GM23338 (cell line): ENCODE data around the gene GSG1L. TPM values are rescaled to one million over a fixed set of nuclear protein-coding genes. Genes with fewer than 3 reads are reported as not detected.

Source experiments
- ATAC-seq: fragments of 200-7000 bp; cut with Tn5 transposase; 3 replicates; pipeline ENCODE4 v1.9.1; 2020
- DNase-seq: peaks from one replicate; pipeline ENCODE4 v3.0.0-alpha.2; 2015; ENCODE audit warnings: low spot score
- H2AFZ ChIP-seq: fragments of 200-600 bp; sonication (generic); 2 replicates; pipeline ENCODE4 v1.8.0; 2016; ENCODE audit warnings: antibody characterized with exemption, mild to moderate bottlenecking, moderate library complexity
- H3F3A ChIP-seq: fragments of 200-600 bp; sonication (generic); replicated peaks from 2 replicates; pipeline ENCODE4 v1.8.0; 2017; ENCODE audit warnings: antibody characterized with exemption, mixed run types, low read depth
- H3K27ac ChIP-seq: fragments of 200-600 bp; sonication (generic); 2 replicates; pipeline ENCODE4 v1.6.1; 2016; ENCODE audit warnings: low read depth
- H3K27me3 ChIP-seq: fragments of 200-600 bp; sonication (generic); 2 replicates; pipeline ENCODE4 v1.8.0; 2016; ENCODE audit warnings: mild to moderate bottlenecking, mixed run types, moderate library complexity; ENCODE audit not compliant: insufficient read depth
- H3K36me3 ChIP-seq: fragments of 200-600 bp; sonication (generic); 2 replicates; pipeline ENCODE4 v1.8.0; 2016; ENCODE audit warnings: mild to moderate bottlenecking; ENCODE audit not compliant: insufficient read depth
- H3K4me1 ChIP-seq: fragments of 200-600 bp; sonication (generic); 2 replicates; pipeline ENCODE4 v1.8.0; 2016; ENCODE audit warnings: mild to moderate bottlenecking, moderate library complexity; ENCODE audit not compliant: insufficient read depth
- H3K4me2 ChIP-seq: fragments of 200-600 bp; sonication (generic); 2 replicates; pipeline ENCODE4 v1.7.1; 2017; ENCODE audit warnings: mixed run types
- H3K4me3 ChIP-seq: fragments of 200-600 bp; sonication (generic); 2 replicates; pipeline ENCODE4 v1.6.1; 2016; ENCODE audit warnings: mixed run types
- H3K79me2 ChIP-seq: fragments of 200-600 bp; sonication (generic); replicated peaks from 2 replicates; pipeline ENCODE4 v1.8.0; 2017; ENCODE audit warnings: mild to moderate bottlenecking; ENCODE audit not compliant: insufficient read depth
- H3K9me2 ChIP-seq: fragments of 200-600 bp; sonication (generic); 2 replicates; pipeline ENCODE4 v1.8.0; 2017; ENCODE audit not compliant: insufficient read depth
- H4K20me1 ChIP-seq: fragments of 200-600 bp; sonication (generic); replicated peaks from 2 replicates; pipeline ENCODE4 v1.8.0; 2017; ENCODE audit warnings: mild to moderate bottlenecking; ENCODE audit not compliant: insufficient read depth
- H3K27ac Mint-ChIP-seq: 2 replicates; pipeline ENCODE4 v1.8.0; 2020; ENCODE audit warnings: inconsistent platforms, mild to moderate bottlenecking, moderate library complexity, mixed read lengths
- H3K27me3 Mint-ChIP-seq: 3 replicates; pipeline ENCODE4 v1.8.0; 2022; ENCODE audit warnings: low read depth, mild to moderate bottlenecking, moderate library complexity, mixed read lengths, inconsistent platforms; ENCODE audit not compliant: insufficient read depth, poor library complexity
- H3K36me3 Mint-ChIP-seq: 3 replicates; pipeline ENCODE4 v1.8.0; 2021; ENCODE audit warnings: low read depth, mild to moderate bottlenecking, inconsistent platforms, moderate library complexity, mixed read lengths
- H3K4me1 Mint-ChIP-seq: 3 replicates; pipeline ENCODE4 v1.8.0; 2020; ENCODE audit warnings: mild to moderate bottlenecking, inconsistent platforms, mixed read lengths
- H3K4me3 Mint-ChIP-seq: 3 replicates; pipeline ENCODE4 v1.8.0; 2021; ENCODE audit warnings: moderate library complexity, mild to moderate bottlenecking, inconsistent platforms, mixed read lengths
- H3K9me3 Mint-ChIP-seq: 3 replicates; pipeline ENCODE4 v1.8.0; 2020; ENCODE audit warnings: moderate library complexity, mild to moderate bottlenecking, inconsistent platforms, mixed read lengths
- CREB1 ChIP-seq: fragments of 250-450 bp; sonication (Bioruptor Pico); IDR thresholded peaks from 2 replicates; pipeline ENCODE4 v1.5.0; 2020; ENCODE audit warnings: low read depth, mild to moderate bottlenecking, moderate library complexity
- EZH2phosphoT487 ChIP-seq: fragments of 200-600 bp; sonication (generic); IDR thresholded peaks from one replicate; pipeline ENCODE4 v1.8.1; 2018; ENCODE audit warnings: antibody characterized with exemption; ENCODE audit not compliant: unreplicated experiment
- JUNB ChIP-seq: IDR thresholded peaks from one replicate; pipeline ENCODE4 v1.6.1; 2016; ENCODE audit warnings: antibody characterized with exemption; ENCODE audit not compliant: unreplicated experiment
- NANOG ChIP-seq: IDR thresholded peaks from 2 replicates; pipeline ENCODE4 v1.6.1; 2016; ENCODE audit warnings: antibody characterized with exemption, borderline replicate concordance
- POLR2AphosphoS5 ChIP-seq: IDR thresholded peaks from 2 replicates; pipeline ENCODE4 v1.6.1; 2016; ENCODE audit warnings: antibody characterized with exemption, low read depth
- ZNF114 ChIP-seq: fragments of 250-450 bp; sonication (Bioruptor Pico); IDR thresholded peaks from 2 replicates; pipeline ENCODE4 v1.5.0; 2020; ENCODE audit warnings: mild to moderate bottlenecking, moderate library complexity
- ZNF331 ChIP-seq: fragments of 250-450 bp; sonication (Bioruptor Pico); IDR thresholded peaks from 2 replicates; pipeline ENCODE4 v1.5.0; 2020; ENCODE audit warnings: low read depth, mild to moderate bottlenecking, moderate library complexity
- polyA plus RNA-seq: library from polyadenylated mRNA; unstranded; fragments of >200 nt; fragmentation: Nextera tagmentation; extraction: Ambion mirVana; gene quantifications from 2 replicates; pipeline ENCODE4 v1.2.1, GENCODE V29; 2016
- total RNA-seq: library from RNA; depleted of rRNA; stranded (reverse); fragments of >200 nt; shearing (Covaris generic); gene quantifications from 2 replicates; pipeline ENCODE4 v1.2.3, GENCODE V29; 2014
- TF ChIP-seq, protein P1 (sequence below): fragments of 250-450 bp; sonication (Bioruptor Pico); IDR thresholded peaks from 2 replicates; pipeline ENCODE4 v1.5.0; 2020; ENCODE audit warnings: mild to moderate bottlenecking, moderate library complexity
- TF ChIP-seq, protein P2 (sequence below): IDR thresholded peaks from one replicate; pipeline ENCODE4 v1.6.1; 2018; ENCODE audit warnings: antibody characterized with exemption; ENCODE audit not compliant: unreplicated experiment
- TF ChIP-seq, protein P3 (sequence below): IDR thresholded peaks from 2 replicates; pipeline ENCODE4 v1.6.1; 2016; ENCODE audit warnings: antibody characterized with exemption
- TF ChIP-seq, protein P4 (sequence below), 2 experiments: fragments of 200-600 bp in 1 of 2; sonication (generic) in 1 of 2; conservative IDR thresholded peaks; 2 replicates each; pipeline versions ENCODE4 v1.5.1 to v1.6.1; 2016 to 2017; ENCODE audit warnings: antibody characterized with exemption in 2 of 2, low read depth in 2 of 2, mild to moderate bottlenecking in 2 of 2, moderate library complexity in 1 of 2

The GSG1L gene
- total and polyA plus RNA-seq, 2 experiments from 2014 or later: 0.36 to 0.63 TPM

DNA sequence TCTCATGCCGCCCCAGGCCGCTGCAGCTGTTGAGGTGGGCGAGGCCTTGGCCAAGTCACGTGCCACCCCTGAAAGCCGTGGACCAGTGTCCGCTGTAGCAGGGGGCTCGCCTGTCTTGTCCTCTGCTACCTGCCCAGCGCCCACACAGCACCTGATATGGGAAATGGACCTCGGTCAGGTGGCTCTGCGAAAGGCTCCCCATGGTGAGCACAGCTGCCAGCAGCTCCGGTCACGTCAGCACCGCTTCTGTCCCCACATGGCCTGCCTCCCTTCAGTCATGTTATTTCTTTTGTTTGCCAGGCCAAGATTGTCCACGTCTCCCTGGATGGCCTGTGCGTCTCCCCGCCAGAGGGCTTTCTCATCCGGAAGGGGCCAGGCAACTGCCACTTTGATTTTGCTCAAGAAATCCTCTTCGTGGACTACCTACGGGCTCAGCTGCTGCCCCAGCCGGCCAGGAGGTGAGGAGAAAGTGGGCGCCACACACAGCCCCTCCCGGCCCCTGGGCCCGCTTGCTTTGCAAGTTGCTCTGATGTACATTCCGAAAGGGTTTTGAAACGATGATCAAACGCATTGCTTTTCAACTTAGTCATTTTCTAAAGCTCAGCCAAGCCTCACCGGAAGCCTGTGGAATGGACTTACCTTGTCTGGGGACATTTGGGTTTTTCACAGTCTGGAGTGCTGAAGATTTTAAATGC lies 293.8 kb downstream of the GSG1L start:
- Histone ChIP-seq H3K27me3 (no peaks in the 10 kb centered on the region), H3K36me3 (no peaks in the 10 kb centered on the region), H3K79me2 (no peaks in the 10 kb centered on the region), H4K20me1 (no peaks in the 10 kb centered on the region), H3F3A (no peaks in the 10 kb centered on the region), H3K9me2 (no peaks in the 10 kb centered on the region), H3K4me2 (no peak overlapping the region), H3K4me3 (no peak overlapping the region), H3K4me1 (no peaks in the 10 kb centered on the region), H2AFZ (no peak overlapping the region), H3K27ac (no peak overlapping the region)
- Mint-ChIP-seq H3K4me1 (no peaks in the 10 kb centered on the region), H3K9me3 (peaks cover 4% of the 10 kb centered on the region; the same call in 2 of the 3 replicates), H3K4me3 (no peak overlapping the region), H3K36me3 (peaks cover 10% of the 10 kb centered on the region; the same call in 2 of the 3 replicates), H3K27ac (no peak overlapping the region), H3K27me3 (peaks cover 1% of the 10 kb centered on the region)
- ATAC-seq (no peak), DNase-seq (no peak)
- TF ChIP-seq, protein P1, sequence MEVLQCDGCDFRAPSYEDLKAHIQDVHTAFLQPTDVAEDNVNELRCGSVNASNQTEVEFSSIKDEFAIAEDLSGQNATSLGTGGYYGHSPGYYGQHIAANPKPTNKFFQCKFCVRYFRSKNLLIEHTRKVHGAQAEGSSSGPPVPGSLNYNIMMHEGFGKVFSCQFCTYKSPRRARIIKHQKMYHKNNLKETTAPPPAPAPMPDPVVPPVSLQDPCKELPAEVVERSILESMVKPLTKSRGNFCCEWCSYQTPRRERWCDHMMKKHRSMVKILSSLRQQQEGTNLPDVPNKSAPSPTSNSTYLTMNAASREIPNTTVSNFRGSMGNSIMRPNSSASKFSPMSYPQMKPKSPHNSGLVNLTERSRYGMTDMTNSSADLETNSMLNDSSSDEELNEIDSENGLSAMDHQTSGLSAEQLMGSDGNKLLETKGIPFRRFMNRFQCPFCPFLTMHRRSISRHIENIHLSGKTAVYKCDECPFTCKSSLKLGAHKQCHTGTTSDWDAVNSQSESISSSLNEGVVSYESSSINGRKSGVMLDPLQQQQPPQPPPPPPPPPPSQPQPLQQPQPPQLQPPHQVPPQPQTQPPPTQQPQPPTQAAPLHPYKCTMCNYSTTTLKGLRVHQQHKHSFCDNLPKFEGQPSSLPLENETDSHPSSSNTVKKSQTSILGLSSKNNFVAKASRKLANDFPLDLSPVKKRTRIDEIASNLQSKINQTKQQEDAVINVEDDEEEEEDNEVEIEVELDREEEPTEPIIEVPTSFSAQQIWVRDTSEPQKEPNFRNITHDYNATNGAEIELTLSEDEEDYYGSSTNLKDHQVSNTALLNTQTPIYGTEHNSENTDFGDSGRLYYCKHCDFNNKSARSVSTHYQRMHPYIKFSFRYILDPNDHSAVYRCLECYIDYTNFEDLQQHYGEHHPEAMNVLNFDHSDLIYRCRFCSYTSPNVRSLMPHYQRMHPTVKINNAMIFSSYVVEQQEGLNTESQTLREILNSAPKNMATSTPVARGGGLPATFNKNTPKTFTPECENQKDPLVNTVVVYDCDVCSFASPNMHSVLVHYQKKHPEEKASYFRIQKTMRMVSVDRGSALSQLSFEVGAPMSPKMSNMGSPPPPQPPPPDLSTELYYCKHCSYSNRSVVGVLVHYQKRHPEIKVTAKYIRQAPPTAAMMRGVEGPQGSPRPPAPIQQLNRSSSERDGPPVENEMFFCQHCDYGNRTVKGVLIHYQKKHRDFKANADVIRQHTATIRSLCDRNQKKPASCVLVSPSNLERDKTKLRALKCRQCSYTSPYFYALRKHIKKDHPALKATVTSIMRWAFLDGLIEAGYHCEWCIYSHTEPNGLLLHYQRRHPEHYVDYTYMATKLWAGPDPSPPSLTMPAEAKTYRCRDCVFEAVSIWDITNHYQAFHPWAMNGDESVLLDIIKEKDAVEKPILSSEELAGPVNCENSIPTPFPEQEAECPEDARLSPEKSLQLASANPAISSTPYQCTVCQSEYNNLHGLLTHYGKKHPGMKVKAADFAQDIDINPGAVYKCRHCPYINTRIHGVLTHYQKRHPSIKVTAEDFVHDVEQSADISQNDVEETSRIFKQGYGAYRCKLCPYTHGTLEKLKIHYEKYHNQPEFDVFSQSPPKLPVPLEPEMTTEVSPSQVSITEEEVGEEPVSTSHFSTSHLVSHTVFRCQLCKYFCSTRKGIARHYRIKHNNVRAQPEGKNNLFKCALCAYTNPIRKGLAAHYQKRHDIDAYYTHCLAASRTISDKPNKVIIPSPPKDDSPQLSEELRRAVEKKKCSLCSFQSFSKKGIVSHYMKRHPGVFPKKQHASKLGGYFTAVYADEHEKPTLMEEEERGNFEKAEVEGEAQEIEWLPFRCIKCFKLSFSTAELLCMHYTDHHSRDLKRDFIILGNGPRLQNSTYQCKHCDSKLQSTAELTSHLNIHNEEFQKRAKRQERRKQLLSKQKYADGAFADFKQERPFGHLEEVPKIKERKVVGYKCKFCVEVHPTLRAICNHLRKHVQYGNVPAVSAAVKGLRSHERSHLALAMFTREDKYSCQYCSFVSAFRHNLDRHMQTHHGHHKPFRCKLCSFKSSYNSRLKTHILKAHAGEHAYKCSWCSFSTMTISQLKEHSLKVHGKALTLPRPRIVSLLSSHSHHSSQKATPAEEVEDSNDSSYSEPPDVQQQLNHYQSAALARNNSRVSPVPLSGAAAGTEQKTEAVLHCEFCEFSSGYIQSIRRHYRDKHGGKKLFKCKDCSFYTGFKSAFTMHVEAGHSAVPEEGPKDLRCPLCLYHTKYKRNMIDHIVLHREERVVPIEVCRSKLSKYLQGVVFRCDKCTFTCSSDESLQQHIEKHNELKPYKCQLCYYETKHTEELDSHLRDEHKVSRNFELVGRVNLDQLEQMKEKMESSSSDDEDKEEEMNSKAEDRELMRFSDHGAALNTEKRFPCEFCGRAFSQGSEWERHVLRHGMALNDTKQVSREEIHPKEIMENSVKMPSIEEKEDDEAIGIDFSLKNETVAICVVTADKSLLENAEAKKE (CRISPR knock-in tag): no peak
- TF ChIP-seq, protein P2, sequence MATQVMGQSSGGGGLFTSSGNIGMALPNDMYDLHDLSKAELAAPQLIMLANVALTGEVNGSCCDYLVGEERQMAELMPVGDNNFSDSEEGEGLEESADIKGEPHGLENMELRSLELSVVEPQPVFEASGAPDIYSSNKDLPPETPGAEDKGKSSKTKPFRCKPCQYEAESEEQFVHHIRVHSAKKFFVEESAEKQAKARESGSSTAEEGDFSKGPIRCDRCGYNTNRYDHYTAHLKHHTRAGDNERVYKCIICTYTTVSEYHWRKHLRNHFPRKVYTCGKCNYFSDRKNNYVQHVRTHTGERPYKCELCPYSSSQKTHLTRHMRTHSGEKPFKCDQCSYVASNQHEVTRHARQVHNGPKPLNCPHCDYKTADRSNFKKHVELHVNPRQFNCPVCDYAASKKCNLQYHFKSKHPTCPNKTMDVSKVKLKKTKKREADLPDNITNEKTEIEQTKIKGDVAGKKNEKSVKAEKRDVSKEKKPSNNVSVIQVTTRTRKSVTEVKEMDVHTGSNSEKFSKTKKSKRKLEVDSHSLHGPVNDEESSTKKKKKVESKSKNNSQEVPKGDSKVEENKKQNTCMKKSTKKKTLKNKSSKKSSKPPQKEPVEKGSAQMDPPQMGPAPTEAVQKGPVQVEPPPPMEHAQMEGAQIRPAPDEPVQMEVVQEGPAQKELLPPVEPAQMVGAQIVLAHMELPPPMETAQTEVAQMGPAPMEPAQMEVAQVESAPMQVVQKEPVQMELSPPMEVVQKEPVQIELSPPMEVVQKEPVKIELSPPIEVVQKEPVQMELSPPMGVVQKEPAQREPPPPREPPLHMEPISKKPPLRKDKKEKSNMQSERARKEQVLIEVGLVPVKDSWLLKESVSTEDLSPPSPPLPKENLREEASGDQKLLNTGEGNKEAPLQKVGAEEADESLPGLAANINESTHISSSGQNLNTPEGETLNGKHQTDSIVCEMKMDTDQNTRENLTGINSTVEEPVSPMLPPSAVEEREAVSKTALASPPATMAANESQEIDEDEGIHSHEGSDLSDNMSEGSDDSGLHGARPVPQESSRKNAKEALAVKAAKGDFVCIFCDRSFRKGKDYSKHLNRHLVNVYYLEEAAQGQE: no peak
- TF ChIP-seq JUNB (no peak), POLR2AphosphoS5 (no peak), NANOG (no peak), ZNF114 (CRISPR knock-in tag) (no peak), ZNF331 (CRISPR knock-in tag) (no peak), CREB1 (CRISPR knock-in tag) (no peak), EZH2phosphoT487 (no peak)
- TF ChIP-seq, protein P3, sequence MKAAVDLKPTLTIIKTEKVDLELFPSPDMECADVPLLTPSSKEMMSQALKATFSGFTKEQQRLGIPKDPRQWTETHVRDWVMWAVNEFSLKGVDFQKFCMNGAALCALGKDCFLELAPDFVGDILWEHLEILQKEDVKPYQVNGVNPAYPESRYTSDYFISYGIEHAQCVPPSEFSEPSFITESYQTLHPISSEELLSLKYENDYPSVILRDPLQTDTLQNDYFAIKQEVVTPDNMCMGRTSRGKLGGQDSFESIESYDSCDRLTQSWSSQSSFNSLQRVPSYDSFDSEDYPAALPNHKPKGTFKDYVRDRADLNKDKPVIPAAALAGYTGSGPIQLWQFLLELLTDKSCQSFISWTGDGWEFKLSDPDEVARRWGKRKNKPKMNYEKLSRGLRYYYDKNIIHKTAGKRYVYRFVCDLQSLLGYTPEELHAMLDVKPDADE: no peak
- TF ChIP-seq, protein P4, sequence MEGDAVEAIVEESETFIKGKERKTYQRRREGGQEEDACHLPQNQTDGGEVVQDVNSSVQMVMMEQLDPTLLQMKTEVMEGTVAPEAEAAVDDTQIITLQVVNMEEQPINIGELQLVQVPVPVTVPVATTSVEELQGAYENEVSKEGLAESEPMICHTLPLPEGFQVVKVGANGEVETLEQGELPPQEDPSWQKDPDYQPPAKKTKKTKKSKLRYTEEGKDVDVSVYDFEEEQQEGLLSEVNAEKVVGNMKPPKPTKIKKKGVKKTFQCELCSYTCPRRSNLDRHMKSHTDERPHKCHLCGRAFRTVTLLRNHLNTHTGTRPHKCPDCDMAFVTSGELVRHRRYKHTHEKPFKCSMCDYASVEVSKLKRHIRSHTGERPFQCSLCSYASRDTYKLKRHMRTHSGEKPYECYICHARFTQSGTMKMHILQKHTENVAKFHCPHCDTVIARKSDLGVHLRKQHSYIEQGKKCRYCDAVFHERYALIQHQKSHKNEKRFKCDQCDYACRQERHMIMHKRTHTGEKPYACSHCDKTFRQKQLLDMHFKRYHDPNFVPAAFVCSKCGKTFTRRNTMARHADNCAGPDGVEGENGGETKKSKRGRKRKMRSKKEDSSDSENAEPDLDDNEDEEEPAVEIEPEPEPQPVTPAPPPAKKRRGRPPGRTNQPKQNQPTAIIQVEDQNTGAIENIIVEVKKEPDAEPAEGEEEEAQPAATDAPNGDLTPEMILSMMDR (conservative IDR thresholded peaks at IDR 0.05; ENCODE audit: low read depth in 2 of 2): no peak
